SK-N-SH treated with all-trans-retinoic acid at 6 μM for 48 hours (cell line): ENCODE measurements around the gene FMR1NB.

Experiments used
- ATAC-seq: fragments of 200-7000 bp; cut with Tn5 transposase; 3 replicates; pipeline ENCODE4 v1.9.1; 2020; ENCODE audit warnings: mild to moderate bottlenecking, moderate library complexity
- BACH2 ChIP-seq: fragments of 250-450 bp; sonication (Bioruptor Pico); IDR thresholded peaks from 2 replicates; pipeline ENCODE4 v1.9.0; 2021; ENCODE audit warnings: mild to moderate bottlenecking, borderline replicate concordance
- CSDC2 ChIP-seq: fragments of 250-450 bp; sonication (Bioruptor Pico); IDR thresholded peaks from 2 replicates; pipeline ENCODE4 v1.5.0; 2020; ENCODE audit warnings: mild to moderate bottlenecking, moderate library complexity
- GLIS3 ChIP-seq: fragments of 250-450 bp; sonication (Bioruptor Pico); IDR thresholded peaks from 2 replicates; pipeline ENCODE4 v1.5.0; 2020; ENCODE audit warnings: mild to moderate bottlenecking, moderate library complexity
- ISL1 ChIP-seq: fragments of 250-450 bp; sonication (Bioruptor Pico); IDR thresholded peaks from 2 replicates; pipeline ENCODE4 v2.1.2; 2022; ENCODE audit warnings: mild to moderate bottlenecking, moderate library complexity
- OSR1 ChIP-seq: fragments of 250-450 bp; sonication (Bioruptor Pico); IDR thresholded peaks from 2 replicates; pipeline ENCODE4 v1.8.0; 2022; ENCODE audit warnings: moderate library complexity, mild to moderate bottlenecking, inconsistent platforms
- PPARA ChIP-seq: fragments of 250-450 bp; sonication (Bioruptor Pico); IDR thresholded peaks from 2 replicates; pipeline ENCODE4 v1.5.0; 2020; ENCODE audit warnings: mild to moderate bottlenecking, borderline replicate concordance
- RARB ChIP-seq: fragments of 250-450 bp; sonication (Bioruptor Pico); IDR thresholded peaks from 2 replicates; pipeline ENCODE4 v1.8.0; 2021; ENCODE audit warnings: mild to moderate bottlenecking, moderate library complexity
- TCF4 ChIP-seq: fragments of 250-450 bp; sonication (Bioruptor Pico); IDR thresholded peaks from 2 replicates; pipeline ENCODE4 v1.8.0; 2021; ENCODE audit warnings: mild to moderate bottlenecking, moderate library complexity, borderline replicate concordance
- TOX ChIP-seq: fragments of 250-450 bp; sonication (Bioruptor Pico); IDR thresholded peaks from 2 replicates; pipeline ENCODE4 v1.8.0; 2021; ENCODE audit warnings: mild to moderate bottlenecking, moderate library complexity, borderline replicate concordance
- ZC3H10 ChIP-seq: fragments of 250-450 bp; sonication (Bioruptor Pico); IDR thresholded peaks from 2 replicates; pipeline ENCODE4 v1.5.1; 2021; ENCODE audit warnings: mild to moderate bottlenecking, moderate library complexity
- ZFP3 ChIP-seq: fragments of 250-450 bp; sonication (Bioruptor Pico); IDR thresholded peaks from 2 replicates; pipeline ENCODE4 v1.5.0; 2020; ENCODE audit warnings: mild to moderate bottlenecking, moderate library complexity
- ZNF565 ChIP-seq: fragments of 450-650 bp; formaldehyde crosslinking; conservative IDR thresholded peaks from 2 replicates; pipeline ENCODE4 v1.5.0; 2020; ENCODE audit warnings: low read depth, mild to moderate bottlenecking, moderate library complexity
- ZNF70 ChIP-seq: fragments of 450-650 bp; formaldehyde crosslinking; IDR thresholded peaks from 2 replicates; pipeline ENCODE4 v1.5.0; 2020; ENCODE audit warnings: mild to moderate bottlenecking, moderate library complexity
- ZNF8 ChIP-seq: fragments of 450-650 bp; formaldehyde crosslinking; IDR thresholded peaks from 2 replicates; pipeline ENCODE4 v1.5.0; 2020; ENCODE audit warnings: mild to moderate bottlenecking, moderate library complexity
- TF ChIP-seq, protein P1 (sequence below): fragments of 250-450 bp; sonication (Bioruptor Pico); IDR thresholded peaks from 2 replicates; pipeline ENCODE4 v1.5.0; 2020; ENCODE audit warnings: mild to moderate bottlenecking, moderate library complexity
- TF ChIP-seq, protein P2 (sequence below): fragments of 250-450 bp; sonication (Bioruptor Pico); IDR thresholded peaks from 2 replicates; pipeline ENCODE4 v1.8.0; 2020; ENCODE audit warnings: mild to moderate bottlenecking, moderate library complexity, borderline replicate concordance
- TF ChIP-seq, protein P3 (sequence below): fragments of 250-450 bp; sonication (Bioruptor Pico); IDR thresholded peaks from 2 replicates; pipeline ENCODE4 v1.5.1; 2020; ENCODE audit warnings: low read depth, mild to moderate bottlenecking, moderate library complexity
- TF ChIP-seq, protein P4 (sequence below): fragments of 250-450 bp; sonication (Bioruptor Pico); IDR thresholded peaks from 2 replicates; pipeline ENCODE4 v1.8.0; 2021; ENCODE audit warnings: low read depth, mild to moderate bottlenecking, moderate library complexity, borderline replicate concordance
- TF ChIP-seq, protein P5 (sequence below): fragments of 250-450 bp; sonication (Bioruptor Pico); IDR thresholded peaks from 2 replicates; pipeline ENCODE4 v1.5.1; 2021; ENCODE audit warnings: mild to moderate bottlenecking, moderate library complexity

FMR1NB gene

DNA sequence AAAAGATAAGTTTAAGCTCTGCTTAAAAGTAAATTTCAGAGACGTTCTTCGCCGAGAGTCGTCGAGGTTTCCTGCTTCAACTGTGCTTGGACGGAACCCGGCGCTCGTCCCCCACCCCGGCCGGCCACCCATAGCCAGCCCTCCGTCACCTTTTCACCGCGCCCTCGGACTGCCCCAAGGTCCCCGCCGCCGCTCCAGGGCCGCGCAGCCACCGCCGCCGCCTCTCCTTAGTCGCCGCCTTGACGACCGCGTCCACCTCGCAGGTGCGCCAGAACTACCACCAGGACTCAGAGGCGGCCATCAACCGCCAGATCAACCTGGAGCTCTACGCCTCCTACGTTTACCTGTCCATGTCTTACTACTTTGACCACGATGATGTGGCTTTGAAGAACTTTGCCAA, 70.8 kb downstream of the FMR1NB start:
- no peak for ATAC-seq
- TF ChIP-seq OSR1 (CRISPR knock-in tag) (no peak), TCF4 (CRISPR knock-in tag) (no peak), ZFP3 (CRISPR knock-in tag) (no peak), PPARA (no peak), BACH2 (CRISPR knock-in tag) (no peak)
- TF ChIP-seq, protein P1, sequence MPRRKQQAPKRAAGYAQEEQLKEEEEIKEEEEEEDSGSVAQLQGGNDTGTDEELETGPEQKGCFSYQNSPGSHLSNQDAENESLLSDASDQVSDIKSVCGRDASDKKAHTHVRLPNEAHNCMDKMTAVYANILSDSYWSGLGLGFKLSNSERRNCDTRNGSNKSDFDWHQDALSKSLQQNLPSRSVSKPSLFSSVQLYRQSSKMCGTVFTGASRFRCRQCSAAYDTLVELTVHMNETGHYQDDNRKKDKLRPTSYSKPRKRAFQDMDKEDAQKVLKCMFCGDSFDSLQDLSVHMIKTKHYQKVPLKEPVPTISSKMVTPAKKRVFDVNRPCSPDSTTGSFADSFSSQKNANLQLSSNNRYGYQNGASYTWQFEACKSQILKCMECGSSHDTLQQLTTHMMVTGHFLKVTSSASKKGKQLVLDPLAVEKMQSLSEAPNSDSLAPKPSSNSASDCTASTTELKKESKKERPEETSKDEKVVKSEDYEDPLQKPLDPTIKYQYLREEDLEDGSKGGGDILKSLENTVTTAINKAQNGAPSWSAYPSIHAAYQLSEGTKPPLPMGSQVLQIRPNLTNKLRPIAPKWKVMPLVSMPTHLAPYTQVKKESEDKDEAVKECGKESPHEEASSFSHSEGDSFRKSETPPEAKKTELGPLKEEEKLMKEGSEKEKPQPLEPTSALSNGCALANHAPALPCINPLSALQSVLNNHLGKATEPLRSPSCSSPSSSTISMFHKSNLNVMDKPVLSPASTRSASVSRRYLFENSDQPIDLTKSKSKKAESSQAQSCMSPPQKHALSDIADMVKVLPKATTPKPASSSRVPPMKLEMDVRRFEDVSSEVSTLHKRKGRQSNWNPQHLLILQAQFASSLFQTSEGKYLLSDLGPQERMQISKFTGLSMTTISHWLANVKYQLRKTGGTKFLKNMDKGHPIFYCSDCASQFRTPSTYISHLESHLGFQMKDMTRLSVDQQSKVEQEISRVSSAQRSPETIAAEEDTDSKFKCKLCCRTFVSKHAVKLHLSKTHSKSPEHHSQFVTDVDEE (CRISPR knock-in tag) = no peak
- TF ChIP-seq, protein P2, sequence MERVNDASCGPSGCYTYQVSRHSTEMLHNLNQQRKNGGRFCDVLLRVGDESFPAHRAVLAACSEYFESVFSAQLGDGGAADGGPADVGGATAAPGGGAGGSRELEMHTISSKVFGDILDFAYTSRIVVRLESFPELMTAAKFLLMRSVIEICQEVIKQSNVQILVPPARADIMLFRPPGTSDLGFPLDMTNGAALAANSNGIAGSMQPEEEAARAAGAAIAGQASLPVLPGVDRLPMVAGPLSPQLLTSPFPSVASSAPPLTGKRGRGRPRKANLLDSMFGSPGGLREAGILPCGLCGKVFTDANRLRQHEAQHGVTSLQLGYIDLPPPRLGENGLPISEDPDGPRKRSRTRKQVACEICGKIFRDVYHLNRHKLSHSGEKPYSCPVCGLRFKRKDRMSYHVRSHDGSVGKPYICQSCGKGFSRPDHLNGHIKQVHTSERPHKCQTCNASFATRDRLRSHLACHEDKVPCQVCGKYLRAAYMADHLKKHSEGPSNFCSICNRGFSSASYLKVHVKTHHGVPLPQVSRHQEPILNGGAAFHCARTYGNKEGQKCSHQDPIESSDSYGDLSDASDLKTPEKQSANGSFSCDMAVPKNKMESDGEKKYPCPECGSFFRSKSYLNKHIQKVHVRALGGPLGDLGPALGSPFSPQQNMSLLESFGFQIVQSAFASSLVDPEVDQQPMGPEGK = no peak

DNA sequence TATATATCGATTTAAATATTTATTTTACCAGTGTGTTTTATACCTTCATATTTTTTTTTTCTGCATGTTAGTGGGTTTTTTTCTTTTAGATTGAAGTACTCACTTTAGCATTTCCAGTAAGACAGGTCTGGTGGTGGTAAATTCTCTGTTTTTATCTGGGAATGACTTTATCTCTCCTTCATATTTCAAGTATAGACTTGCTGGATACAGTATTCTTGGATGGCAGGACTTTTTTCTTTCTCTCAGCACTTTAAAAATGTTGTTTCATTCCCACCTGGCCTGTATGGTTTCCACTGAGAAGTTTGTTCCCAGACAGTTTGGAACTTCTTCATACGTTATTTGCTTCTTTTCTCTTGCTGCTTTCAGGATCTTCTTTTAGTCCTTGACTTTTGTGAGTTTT, 86.1 kb downstream of the FMR1NB start:
- ATAC-seq = no peak

DNA sequence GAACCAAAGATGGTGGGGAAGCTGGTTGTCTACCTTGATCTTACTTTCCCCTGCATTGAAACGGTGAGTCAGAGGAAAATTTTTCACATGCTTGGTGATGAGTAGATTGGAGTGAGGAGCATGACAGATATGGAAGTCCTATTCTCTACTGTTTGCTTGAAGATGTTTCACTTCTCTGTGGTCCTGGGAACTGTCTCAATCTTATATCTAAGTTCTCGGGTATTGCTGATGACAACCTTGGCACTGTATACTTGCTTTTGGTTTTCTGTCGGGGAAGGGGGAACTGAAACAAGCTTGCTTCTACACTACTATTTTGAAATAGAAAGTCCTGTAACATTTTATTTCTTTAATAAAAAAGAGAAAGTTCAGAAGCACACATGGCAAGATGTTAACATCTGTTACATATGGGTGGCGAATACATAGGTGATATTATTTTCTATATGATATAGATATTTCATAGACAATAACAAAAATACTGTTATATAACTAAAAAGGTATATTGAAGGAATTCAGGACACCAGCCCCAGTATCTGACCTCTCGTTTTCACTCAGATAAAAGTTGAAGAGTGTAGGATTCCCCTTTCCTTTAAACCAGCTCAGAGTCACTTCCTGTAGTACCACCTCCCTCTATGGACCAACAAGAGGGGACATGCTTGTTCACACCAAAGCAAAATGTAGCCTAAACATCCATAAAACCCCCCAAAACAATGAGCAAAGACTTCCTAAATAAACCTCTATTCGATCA, 88.8 kb downstream of the FMR1NB start:
- ATAC-seq = no peak
- TF ChIP-seq ZNF565 (CRISPR knock-in tag) (no peak), ZNF8 (CRISPR knock-in tag) (no peak), ISL1 (CRISPR knock-in tag) (no peak), ZFP3 (CRISPR knock-in tag) (no peak)
- TF ChIP-seq, protein P3, sequence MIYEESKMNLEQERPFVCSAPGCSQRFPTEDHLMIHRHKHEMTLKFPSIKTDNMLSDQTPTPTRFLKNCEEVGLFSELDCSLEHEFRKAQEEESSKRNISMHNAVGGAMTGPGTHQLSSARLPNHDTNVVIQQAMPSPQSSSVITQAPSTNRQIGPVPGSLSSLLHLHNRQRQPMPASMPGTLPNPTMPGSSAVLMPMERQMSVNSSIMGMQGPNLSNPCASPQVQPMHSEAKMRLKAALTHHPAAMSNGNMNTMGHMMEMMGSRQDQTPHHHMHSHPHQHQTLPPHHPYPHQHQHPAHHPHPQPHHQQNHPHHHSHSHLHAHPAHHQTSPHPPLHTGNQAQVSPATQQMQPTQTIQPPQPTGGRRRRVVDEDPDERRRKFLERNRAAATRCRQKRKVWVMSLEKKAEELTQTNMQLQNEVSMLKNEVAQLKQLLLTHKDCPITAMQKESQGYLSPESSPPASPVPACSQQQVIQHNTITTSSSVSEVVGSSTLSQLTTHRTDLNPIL (CRISPR knock-in tag) = no peak
- TF ChIP-seq, protein P4, sequence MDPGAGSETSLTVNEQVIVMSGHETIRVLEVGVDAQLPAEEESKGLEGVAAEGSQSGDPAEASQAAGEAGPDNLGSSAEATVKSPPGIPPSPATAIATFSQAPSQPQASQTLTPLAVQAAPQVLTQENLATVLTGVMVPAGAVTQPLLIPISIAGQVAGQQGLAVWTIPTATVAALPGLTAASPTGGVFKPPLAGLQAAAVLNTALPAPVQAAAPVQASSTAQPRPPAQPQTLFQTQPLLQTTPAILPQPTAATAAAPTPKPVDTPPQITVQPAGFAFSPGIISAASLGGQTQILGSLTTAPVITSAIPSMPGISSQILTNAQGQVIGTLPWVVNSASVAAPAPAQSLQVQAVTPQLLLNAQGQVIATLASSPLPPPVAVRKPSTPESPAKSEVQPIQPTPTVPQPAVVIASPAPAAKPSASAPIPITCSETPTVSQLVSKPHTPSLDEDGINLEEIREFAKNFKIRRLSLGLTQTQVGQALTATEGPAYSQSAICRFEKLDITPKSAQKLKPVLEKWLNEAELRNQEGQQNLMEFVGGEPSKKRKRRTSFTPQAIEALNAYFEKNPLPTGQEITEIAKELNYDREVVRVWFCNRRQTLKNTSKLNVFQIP (CRISPR knock-in tag) = no peak
- TF ChIP-seq, protein P2 = no peak
- TF ChIP-seq, all 23 proteins: peak for 0

More for the DNA sequence above, 86.1 kb downstream of the FMR1NB start:
- no peak for TF ChIP-seq BACH2 (CRISPR knock-in tag)
- TF ChIP-seq ZC3H10 = no peak
- no peak for TF ChIP-seq RARB
- TF ChIP-seq OSR1 (CRISPR knock-in tag) = no peak
- TF ChIP-seq GLIS3 (CRISPR knock-in tag) = no peak
- TF ChIP-seq PPARA = no peak
- TF ChIP-seq, protein P3 (CRISPR knock-in tag) = no peak
- no peak for TF ChIP-seq TOX
- TF ChIP-seq, protein P5, sequence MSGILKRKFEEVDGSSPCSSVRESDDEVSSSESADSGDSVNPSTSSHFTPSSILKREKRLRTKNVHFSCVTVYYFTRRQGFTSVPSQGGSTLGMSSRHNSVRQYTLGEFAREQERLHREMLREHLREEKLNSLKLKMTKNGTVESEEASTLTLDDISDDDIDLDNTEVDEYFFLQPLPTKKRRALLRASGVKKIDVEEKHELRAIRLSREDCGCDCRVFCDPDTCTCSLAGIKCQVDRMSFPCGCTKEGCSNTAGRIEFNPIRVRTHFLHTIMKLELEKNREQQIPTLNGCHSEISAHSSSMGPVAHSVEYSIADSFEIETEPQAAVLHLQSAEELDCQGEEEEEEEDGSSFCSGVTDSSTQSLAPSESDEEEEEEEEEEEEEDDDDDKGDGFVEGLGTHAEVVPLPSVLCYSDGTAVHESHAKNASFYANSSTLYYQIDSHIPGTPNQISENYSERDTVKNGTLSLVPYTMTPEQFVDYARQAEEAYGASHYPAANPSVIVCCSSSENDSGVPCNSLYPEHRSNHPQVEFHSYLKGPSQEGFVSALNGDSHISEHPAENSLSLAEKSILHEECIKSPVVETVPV = no peak
- no peak for TF ChIP-seq CSDC2 (CRISPR knock-in tag)
- TF ChIP-seq ZNF565 (CRISPR knock-in tag) = no peak
- no peak for TF ChIP-seq TCF4 (CRISPR knock-in tag)
- no peak for TF ChIP-seq ZNF70
- no peak for TF ChIP-seq ZNF8 (CRISPR knock-in tag)
